PC-9 (cell line): Measurements from ENCODE around the gene BPHL.

Source experiments
- EZH2 ChIP-seq: fragments of 200-600 bp; sonication (generic); IDR thresholded peaks from 2 replicates; pipeline ENCODE4 v1.8.0; 2017; ENCODE audit warnings: antibody characterized with exemption, low read depth
- TF ChIP-seq, protein P1 (sequence below): fragments of 200-600 bp; sonication (generic); conservative IDR thresholded peaks from 2 replicates; pipeline ENCODE4 v1.6.1; 2017; ENCODE audit warnings: mixed run types, antibody characterized with exemption, mild to moderate bottlenecking, moderate library complexity

DNA sequence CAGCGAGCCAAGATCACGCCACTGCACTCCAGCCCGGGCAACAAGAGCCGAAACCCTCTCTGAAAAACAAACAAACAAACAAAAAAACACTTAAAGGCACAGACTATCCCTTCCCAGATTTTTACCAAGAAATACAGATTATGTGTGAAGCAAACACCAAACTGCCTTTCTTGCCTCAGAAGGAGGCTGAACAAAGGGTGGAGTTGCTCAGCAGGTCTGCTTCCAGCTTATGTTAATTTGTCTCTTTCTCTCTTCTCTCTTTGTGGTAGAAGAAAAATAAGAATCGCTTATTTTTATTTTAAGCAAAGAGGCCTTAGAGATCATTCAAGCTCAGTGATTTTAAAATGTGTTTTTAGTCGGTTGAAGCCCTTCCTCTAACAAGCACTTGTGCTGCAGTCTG lies 24.6 kb downstream of the BPHL start:
- TF ChIP-seq, protein P1, sequence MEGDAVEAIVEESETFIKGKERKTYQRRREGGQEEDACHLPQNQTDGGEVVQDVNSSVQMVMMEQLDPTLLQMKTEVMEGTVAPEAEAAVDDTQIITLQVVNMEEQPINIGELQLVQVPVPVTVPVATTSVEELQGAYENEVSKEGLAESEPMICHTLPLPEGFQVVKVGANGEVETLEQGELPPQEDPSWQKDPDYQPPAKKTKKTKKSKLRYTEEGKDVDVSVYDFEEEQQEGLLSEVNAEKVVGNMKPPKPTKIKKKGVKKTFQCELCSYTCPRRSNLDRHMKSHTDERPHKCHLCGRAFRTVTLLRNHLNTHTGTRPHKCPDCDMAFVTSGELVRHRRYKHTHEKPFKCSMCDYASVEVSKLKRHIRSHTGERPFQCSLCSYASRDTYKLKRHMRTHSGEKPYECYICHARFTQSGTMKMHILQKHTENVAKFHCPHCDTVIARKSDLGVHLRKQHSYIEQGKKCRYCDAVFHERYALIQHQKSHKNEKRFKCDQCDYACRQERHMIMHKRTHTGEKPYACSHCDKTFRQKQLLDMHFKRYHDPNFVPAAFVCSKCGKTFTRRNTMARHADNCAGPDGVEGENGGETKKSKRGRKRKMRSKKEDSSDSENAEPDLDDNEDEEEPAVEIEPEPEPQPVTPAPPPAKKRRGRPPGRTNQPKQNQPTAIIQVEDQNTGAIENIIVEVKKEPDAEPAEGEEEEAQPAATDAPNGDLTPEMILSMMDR = no peak
- no peak for TF ChIP-seq EZH2
